Measurements from ENCODE around the gene GSTM5. TPM values are rescaled to one million over a fixed set of nuclear protein-coding genes. Genes with fewer than 3 reads are reported as not detected.
A peak's percentile ranks its signal among the peaks of the same experiment; 100 is the strongest.
"Not testable (repeated sequence)": the region's sequence is repeated elsewhere in the genome, so short reads cannot be mapped to it uniquely, and the experiment has no call there.

GSTM5 gene
- total RNA-seq, 2 experiments from 2014 or later: 0.05 TPM; not detected in 1

DNA sequence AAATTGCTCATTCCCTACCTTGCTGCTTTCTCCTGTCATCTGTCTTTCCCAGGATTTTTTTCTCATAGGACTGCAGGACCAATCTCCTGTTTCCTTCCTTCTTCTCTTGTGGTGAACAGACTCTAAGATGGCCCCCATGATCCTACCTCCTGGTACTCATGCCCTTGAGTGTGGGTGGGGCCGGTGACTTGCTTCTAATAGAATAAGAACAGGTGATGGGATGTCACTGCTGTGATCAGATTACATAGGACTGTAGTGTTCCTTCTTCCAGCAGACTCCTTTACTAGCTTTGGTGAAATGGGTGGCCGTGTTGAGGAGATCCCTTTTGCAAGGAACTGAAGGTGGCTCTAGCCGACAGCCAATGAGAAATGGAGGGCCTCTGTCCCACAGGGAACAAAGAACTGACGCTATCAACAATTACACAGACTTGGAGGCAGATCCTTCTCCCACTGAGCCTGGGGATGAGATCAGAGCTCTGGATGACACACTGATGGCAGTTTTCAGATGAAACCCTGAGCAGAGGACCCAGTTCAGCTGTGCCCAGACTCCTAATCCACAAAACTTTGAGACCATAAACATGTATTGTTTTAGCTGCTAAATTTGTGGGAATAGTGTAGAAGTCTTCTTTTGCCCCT, 21.3 kb downstream of the GSTM5 start:
- H3K4me1 Mint-ChIP-seq (ENCODE audit: low read depth): no peaks in the 10 kb centered on the region
- H3K4me3 Mint-ChIP-seq: no peak overlapping the region
- ChIA-PET POLR2A (no interaction called here), CTCF (interaction anchor here (0.7 to 1.5 kb wide), 3 partner anchors 93 to 251 kb away, joined by 3 to 6 read pairs (median 3); partner anchors contain the start of gene AHCYL1)
- no peaks in the 10 kb centered on the region for H3K36me3 Mint-ChIP-seq (ENCODE audit: low read depth)
- H3K27ac Mint-ChIP-seq: no peak overlapping the region
- DNase-seq (no peak), ATAC-seq (no peak)
- H3K9me3 Mint-ChIP-seq (ENCODE audit: insufficient read depth): no peaks in the 10 kb centered on the region
- peaks cover 3% of the 10 kb centered on the region for H3K27me3 Mint-ChIP-seq (ENCODE audit: low read depth)

DNA sequence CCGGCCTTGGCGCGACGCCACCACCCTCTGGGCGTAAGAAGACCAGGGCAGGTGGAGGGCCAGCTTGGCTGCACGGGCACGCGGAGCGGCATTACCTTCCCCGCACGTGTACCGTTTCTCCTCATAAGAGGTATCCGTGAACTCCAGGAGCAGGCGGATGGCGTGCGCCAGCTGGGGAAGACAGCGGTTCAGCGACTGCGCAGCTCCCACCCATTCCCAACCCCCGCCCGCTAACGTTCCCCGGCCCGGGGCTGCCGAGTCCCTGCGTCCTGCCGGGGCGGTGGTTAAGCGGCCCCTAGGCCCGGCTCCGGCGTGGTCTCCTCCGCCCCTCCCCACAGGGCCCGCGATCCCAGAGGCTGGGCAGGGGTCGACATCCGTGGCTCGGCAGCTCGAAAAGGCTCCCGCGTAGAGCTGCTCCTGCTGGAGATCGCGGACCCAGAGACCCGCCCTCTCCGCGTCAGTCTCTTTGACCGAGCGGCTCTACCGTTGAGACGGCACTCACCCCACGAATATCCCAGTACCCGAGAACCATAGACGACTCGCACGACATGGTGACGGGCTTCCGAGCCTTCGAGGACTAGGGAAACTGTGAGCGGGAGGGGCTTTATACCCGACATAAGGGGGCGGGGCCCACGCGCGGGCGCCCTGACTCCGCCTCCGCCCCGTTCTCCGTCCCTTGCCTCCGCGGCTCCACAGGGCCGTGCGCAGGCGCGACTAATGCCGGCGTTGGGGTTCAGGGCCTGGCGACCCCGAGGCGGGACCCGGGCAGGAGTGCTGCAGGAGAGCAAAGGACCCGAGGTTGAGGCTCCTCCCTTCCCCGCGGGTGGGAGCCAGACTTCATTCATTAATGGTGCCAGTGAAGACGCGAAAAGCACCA, 27.9 kb downstream of the GSTM5 start:
- H3K36me3 Mint-ChIP-seq (ENCODE audit: low read depth): no peaks in the 10 kb centered on the region
- H3K4me1 Mint-ChIP-seq (ENCODE audit: low read depth): peaks cover 14% of the 10 kb centered on the region
- POLR2A ChIA-PET: interaction anchor here (0.7 kb wide), 1 partner anchor 69 kb away, joined by 3 read pairs; no protein-coding TSS in a partner anchor
- H3K9me3 Mint-ChIP-seq (ENCODE audit: insufficient read depth): no peaks in the 10 kb centered on the region
- DNase-seq (peak; percentile 86), ATAC-seq (peak; percentile 99)
- CTCF ChIA-PET: interaction anchor here (1.0 to 2.0 kb wide), 4 partner anchors 34 to 290 kb away, joined by 3 to 11 read pairs (median 4); no protein-coding TSS in a partner anchor
- peak overlapping the region; percentile 79 for H3K27ac Mint-ChIP-seq
- peaks cover 21% of the 10 kb centered on the region for H3K27me3 Mint-ChIP-seq (ENCODE audit: low read depth)
- peak overlapping the region; percentile 79 for H3K4me3 Mint-ChIP-seq

DNA sequence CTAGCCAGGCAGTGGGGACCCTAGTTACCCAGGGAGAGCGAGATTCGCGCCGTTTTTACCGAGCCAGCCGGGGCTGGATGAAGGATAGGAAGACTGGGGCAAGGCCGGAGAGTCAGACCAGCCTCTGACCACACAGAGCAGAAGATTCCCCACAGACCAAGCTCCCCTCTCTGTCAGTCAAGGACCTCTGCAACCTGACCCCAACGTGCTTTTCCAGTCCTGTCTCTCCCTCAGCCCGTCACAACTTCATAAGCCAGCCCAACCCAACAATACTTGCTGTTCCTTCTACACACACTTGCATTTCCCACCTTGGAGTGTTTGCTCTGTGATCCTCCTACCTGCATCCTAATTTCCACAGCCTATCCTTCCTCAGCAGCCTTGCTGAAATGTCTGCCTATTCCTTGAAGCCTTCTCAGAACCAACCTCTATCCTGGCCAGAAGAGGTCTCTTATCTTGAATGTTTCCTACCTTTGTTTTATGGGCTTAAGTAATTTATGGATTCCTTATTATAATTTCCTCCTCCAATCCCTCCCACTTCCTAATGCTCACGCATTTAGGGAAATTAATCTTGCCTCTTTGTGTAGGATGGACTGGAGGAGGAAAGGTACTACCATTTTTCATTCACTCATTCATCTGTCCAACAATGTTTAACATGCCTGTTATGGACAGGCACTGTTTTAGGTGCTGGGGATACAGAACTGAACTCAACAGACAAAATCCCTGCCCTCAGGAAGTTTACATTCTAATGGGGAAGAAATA, 28.7 kb downstream of the GSTM5 start, which contains the start of gene GSTM3:
GSTM3 (minus strand) TSS at position 424 of the 759 bp plus-strand sequence. CDS start 751 bp downstream, outside the sequence.
- Mint-ChIP-seq H3K4me3 (peak within 1 kb of the TSS; percentile 79), H3K4me1 (ENCODE audit: low read depth) (peaks cover 14% of the 10 kb centered on the region), H3K27ac (peak within 1 kb of the TSS; percentile 79), H3K27me3 (ENCODE audit: low read depth) (peaks cover 22% of the 10 kb centered on the region), H3K36me3 (ENCODE audit: low read depth) (no peaks in the 10 kb centered on the region), H3K9me3 (ENCODE audit: insufficient read depth) (no peaks in the 10 kb centered on the region)
- ATAC-seq (no peak), DNase-seq (no peak)
- ChIA-PET POLR2A (no interaction called here), CTCF (interaction anchor here (1.5 to 2.0 kb wide), 3 partner anchors 33 to 244 kb away, joined by 3 to 5 read pairs (median 4); partner anchors contain the start of gene AHCYL1)

DNA sequence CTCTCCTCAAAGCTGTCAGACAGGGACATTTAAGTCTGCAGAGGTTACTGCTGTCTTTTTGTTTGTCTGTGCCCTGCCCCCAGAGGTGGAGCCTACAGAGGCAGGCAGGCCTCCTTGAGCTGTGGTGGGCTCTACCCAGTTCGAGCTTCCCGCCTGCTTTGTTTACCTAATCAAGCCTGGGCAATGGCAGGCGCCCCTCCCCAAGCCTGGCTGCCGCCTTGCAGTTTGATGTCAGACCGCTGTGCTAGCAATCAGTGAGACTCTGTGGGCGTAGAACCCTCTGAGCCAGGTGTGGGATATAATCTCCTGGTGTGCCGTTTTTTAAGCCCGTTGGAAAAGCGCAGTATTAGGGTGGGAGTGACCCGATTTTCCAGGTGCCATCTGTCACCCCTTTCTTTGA, 36.3 kb downstream of the GSTM5 start:
- H3K27ac Mint-ChIP-seq; ATAC-seq; POLR2A ChIA-PET; H3K4me1 Mint-ChIP-seq (ENCODE audit: low read depth); DNase-seq; H3K36me3 Mint-ChIP-seq (ENCODE audit: low read depth); H3K4me3 Mint-ChIP-seq; H3K9me3 Mint-ChIP-seq (ENCODE audit: insufficient read depth): not testable (repeated sequence)
- H3K27me3 Mint-ChIP-seq (ENCODE audit: low read depth): peaks cover 20% of the 10 kb centered on the region
- CTCF ChIA-PET: interaction anchor here (3.6 kb wide), 1 partner anchor 108 kb away, joined by 19 read pairs; no protein-coding TSS in a partner anchor

DNA sequence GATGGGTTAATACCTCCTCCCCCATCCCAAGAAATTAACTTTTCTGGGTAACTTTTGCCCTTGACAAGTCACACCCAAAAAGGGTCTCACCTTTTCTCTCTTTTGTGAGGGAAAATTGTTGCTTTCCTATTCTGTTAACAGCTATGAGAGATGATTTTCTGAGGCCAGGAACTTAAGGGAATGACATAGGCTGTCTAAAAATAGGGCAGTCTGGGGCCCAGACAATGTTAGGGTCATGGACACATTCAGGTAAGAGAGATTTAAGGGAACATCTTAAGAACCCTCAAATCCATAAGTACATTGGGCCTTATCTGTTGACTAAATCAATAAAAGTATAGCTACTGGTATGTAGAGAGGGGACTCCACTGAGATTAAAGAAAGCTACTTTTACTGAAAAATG, 37.2 kb downstream of the GSTM5 start:
- no peak for DNase-seq
- POLR2A ChIA-PET: interaction anchor here (1.0 kb wide), 1 partner anchor 11 kb away, joined by 3 read pairs; no protein-coding TSS in a partner anchor
- no peaks in the 10 kb centered on the region for H3K36me3 Mint-ChIP-seq (ENCODE audit: low read depth)
- CTCF ChIA-PET: interaction anchor here (0.9 to 3.6 kb wide), 5 partner anchors 27 to 235 kb away, joined by 3 to 19 read pairs (median 7); partner anchors contain the start of gene AHCYL1
- H3K27me3 Mint-ChIP-seq (ENCODE audit: low read depth): peaks cover 18% of the 10 kb centered on the region
- H3K4me1 Mint-ChIP-seq (ENCODE audit: low read depth): no peaks in the 10 kb centered on the region
- no peaks in the 10 kb centered on the region for H3K9me3 Mint-ChIP-seq (ENCODE audit: insufficient read depth)
- no peak for ATAC-seq
- no peak overlapping the region for H3K4me3 Mint-ChIP-seq
- no peak overlapping the region for H3K27ac Mint-ChIP-seq

DNA sequence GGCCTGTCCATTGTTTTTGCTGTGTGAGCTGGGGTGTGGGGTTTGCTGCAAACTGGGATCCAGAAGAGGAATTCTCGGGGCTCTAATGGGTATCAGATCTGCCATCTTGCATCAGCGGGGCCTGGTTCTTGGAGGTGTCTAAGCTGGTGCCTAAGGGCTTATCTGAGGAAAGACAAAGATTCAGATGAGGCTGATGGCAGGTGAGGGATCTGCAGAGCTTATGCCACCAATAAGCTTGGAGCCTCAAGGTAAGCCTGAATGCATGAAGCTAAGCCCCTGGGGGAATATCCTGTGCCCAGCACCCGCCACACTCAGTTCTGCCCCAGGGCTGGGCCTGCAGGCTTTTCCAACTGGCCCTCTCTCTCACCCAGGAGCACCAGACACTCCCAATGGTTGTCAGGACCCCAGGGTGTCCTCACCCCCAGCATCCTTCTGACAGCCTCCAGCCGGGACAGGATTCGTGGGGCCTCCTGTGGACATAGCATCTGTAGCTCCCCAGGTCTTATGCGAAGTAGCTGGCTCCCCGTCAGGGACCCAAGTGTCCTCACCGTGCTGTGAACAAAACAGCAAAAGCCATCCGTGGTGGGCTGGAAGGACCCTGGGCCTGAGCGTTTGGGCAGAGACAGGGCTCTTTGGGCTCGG, 38.3 kb downstream of the GSTM5 start:
- no peaks in the 10 kb centered on the region for H3K9me3 Mint-ChIP-seq (ENCODE audit: insufficient read depth)
- CTCF ChIA-PET: interaction anchor here (0.9 to 3.6 kb wide), 5 partner anchors 26 to 234 kb away, joined by 3 to 19 read pairs (median 7); partner anchors contain the start of gene AHCYL1
- no peaks in the 10 kb centered on the region for H3K36me3 Mint-ChIP-seq (ENCODE audit: low read depth)
- peaks cover 17% of the 10 kb centered on the region for H3K27me3 Mint-ChIP-seq (ENCODE audit: low read depth)
- H3K4me3 Mint-ChIP-seq: no peak overlapping the region
- no peak overlapping the region for H3K27ac Mint-ChIP-seq
- no peaks in the 10 kb centered on the region for H3K4me1 Mint-ChIP-seq (ENCODE audit: low read depth)
- ATAC-seq (no peak), DNase-seq (no peak)
- POLR2A ChIA-PET: no interaction called here

DNA sequence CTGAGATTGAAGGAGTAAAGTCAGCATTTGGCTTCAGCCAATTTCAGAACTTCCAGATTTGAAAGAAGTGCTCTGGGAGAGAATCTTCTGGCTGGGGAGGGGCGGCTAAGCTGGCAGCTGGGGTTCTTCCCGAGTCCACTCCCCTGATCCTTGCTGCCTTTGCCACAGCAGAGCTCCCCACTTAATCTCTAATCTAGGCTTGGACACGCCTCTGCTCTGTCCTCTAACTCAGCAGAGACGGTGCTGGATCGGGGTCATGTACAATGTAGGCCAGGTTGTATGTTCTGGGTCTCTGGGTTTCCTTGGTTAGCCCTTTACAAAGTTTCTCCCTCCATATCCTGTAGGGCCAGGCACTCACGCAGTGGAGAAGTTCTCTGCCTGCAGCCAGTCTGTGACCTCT, 38.9 kb downstream of the GSTM5 start:
- no peak overlapping the region for H3K4me3 Mint-ChIP-seq
- ChIA-PET CTCF (interaction anchor here (0.8 to 3.6 kb wide), 3 partner anchors 111 to 234 kb away, joined by 3 to 19 read pairs (median 10); partner anchors contain the start of gene AHCYL1), POLR2A (no interaction called here)
- H3K27ac Mint-ChIP-seq: no peak overlapping the region
- no peaks in the 10 kb centered on the region for H3K36me3 Mint-ChIP-seq (ENCODE audit: low read depth)
- peaks cover 19% of the 10 kb centered on the region for H3K27me3 Mint-ChIP-seq (ENCODE audit: low read depth)
- H3K9me3 Mint-ChIP-seq (ENCODE audit: insufficient read depth): no peaks in the 10 kb centered on the region
- no peaks in the 10 kb centered on the region for H3K4me1 Mint-ChIP-seq (ENCODE audit: low read depth)
- no peak for ATAC-seq
- no peak for DNase-seq

DNA sequence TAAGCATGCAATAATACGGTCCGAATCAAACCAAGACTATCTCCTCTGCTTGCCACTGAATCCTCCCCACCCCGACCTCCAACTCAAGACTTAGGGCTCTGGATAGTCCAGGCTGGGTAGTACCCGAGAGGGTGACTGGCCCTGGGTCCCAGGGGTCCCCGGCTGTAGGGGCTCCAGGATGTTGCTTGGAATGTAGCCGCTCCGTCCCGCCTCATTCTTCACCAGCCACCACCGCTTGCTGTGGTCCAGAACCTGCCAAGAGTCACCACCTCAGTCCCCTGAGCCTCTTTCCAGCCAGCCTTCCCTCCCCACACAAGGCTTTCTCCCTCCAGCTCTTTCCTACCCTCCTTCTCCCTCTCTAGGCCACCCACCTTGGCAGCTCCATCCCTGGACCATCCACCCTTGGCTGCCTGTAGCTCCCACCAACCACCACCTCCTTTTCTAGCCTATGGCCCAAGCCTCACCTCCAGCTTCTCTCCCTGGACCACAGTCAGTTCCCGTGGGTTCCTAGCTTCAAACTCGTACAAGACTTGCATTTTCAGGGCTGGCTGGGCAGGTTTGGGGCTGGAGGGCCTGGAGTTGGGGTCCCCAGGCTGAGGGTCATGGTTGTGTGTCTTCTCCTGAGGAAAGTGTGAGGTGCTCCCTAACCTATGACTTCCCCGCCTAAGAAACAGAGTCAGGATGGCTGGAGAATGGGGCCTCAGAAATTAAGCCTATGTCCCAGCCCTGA, 39.6 kb downstream of the GSTM5 start:
- Mint-ChIP-seq H3K36me3 (ENCODE audit: low read depth) (no peaks in the 10 kb centered on the region), H3K27me3 (ENCODE audit: low read depth) (peaks cover 18% of the 10 kb centered on the region), H3K4me1 (ENCODE audit: low read depth) (no peaks in the 10 kb centered on the region), H3K27ac (no peak overlapping the region), H3K4me3 (no peak overlapping the region), H3K9me3 (ENCODE audit: insufficient read depth) (no peaks in the 10 kb centered on the region)
- ChIA-PET POLR2A (interaction anchor here (0.6 kb wide), 1 partner anchor 307 kb away, joined by 3 read pairs; no protein-coding TSS in a partner anchor), CTCF (interaction anchor here (0.8 to 3.6 kb wide), 4 partner anchors 112 to 233 kb away, joined by 3 to 19 read pairs (median 3); partner anchors contain the start of gene AHCYL1)
- DNase-seq (no peak), ATAC-seq (no peak)

DNA sequence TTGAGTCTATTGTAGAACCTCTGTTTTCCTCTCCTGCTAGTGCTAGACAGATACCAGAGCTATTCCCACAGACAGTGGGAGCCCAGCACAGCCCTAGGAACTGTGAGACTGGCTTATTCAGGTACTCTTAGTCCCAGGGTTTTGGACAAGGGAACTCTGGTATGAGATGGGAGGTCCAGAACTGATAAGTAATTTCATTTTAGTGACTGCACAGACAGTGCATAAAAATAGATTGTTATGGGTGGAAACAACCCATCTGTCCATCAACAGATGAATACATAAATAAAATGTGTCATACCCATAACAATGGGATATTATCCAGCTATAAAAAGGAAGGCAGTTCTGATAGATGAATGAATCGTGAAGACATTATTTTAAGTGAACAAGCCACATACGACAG, 42.7 kb downstream of the GSTM5 start:
- DNase-seq (no peak), ATAC-seq (no peak)
- H3K27ac Mint-ChIP-seq: no peak overlapping the region
- H3K27me3 Mint-ChIP-seq (ENCODE audit: low read depth): peaks cover 6% of the 10 kb centered on the region
- H3K4me1 Mint-ChIP-seq (ENCODE audit: low read depth): no peaks in the 10 kb centered on the region
- no peaks in the 10 kb centered on the region for H3K36me3 Mint-ChIP-seq (ENCODE audit: low read depth)
- CTCF ChIA-PET: interaction anchor here (1.5 to 4.4 kb wide), 3 partner anchors 22 to 229 kb away, joined by 4 to 16 read pairs (median 6); partner anchors contain the start of gene AHCYL1
- H3K4me3 Mint-ChIP-seq: no peak overlapping the region
- H3K9me3 Mint-ChIP-seq (ENCODE audit: insufficient read depth): no peaks in the 10 kb centered on the region
- POLR2A ChIA-PET: no interaction called here

DNA sequence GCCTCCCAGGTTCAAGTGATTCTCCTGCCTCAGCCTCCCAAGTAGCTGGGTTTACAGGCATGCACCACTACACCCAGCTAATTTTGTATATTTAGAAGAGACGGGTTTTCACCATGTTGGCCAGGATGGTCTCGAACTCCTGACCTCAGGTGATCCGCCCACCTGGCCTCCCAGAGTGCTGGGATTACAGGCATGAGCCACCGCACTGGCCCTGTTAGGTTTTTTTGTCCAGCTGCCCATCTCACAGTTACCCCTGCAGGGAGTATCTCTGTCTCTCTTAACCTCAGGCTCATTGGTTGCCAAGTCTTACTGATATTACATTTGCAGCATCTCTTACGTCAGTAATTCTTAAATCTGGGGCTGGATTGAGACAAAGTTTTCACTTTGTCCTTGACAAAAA, 44.3 kb downstream of the GSTM5 start:
- DNase-seq; H3K27ac Mint-ChIP-seq; H3K36me3 Mint-ChIP-seq (ENCODE audit: low read depth); H3K4me1 Mint-ChIP-seq (ENCODE audit: low read depth); H3K27me3 Mint-ChIP-seq (ENCODE audit: low read depth); H3K9me3 Mint-ChIP-seq (ENCODE audit: insufficient read depth); H3K4me3 Mint-ChIP-seq; POLR2A ChIA-PET; ATAC-seq: not testable (repeated sequence)
- CTCF ChIA-PET: interaction anchor here (1.2 to 4.4 kb wide), 3 partner anchors 19 to 228 kb away, joined by 5 to 16 read pairs (median 8); partner anchors contain the start of gene AHCYL1

Measured in activated CD8-positive, alpha-beta T cell treated with anti-CD3 and anti-CD28 coated beads, Interleukin-2, amount 10 ng/mL, durations not matched to agents 7 days and 5 days (primary cell).